Measurements from ENCODE around the gene ASMT.
"Not testable (repeated sequence)": the region's sequence is repeated elsewhere in the genome, so short reads cannot be mapped to it uniquely, and the experiment has no call there.

ASMT gene

GRCh38 chrX:1597345-1598020 is 17.4 kb upstream of the ASMT start:
- DNase-seq (ENCODE audit: low read depth) = no peak

- no peak for DNase-seq (ENCODE audit: low read depth)
These were observed 16.6 kb upstream of the ASMT start for GRCh38 chrX:1598021-1598875.

- no peak for DNase-seq (ENCODE audit: low read depth)
These were observed 15.7 kb upstream of the ASMT start for GRCh38 chrX:1598876-1599790.

GRCh38 chrX:1599791-1600405 is 15.0 kb upstream of the ASMT start:
- no peak for DNase-seq (ENCODE audit: low read depth)

GRCh38 chrX:1600406-1601050 is 14.3 kb upstream of the ASMT start:
- no peak for DNase-seq (ENCODE audit: low read depth)

- no peak for DNase-seq (ENCODE audit: low read depth)
These were observed 13.7 kb upstream of the ASMT start for GRCh38 chrX:1601051-1601767.

GRCh38 chrX:1601768-1602085 is 13.1 kb upstream of the ASMT start:
- no peak for DNase-seq (ENCODE audit: low read depth)

- DNase-seq (ENCODE audit: low read depth) = no peak
These were observed 12.6 kb upstream of the ASMT start for GRCh38 chrX:1602299-1602698.

- DNase-seq (ENCODE audit: low read depth) = no peak
These were observed 8.4 kb upstream of the ASMT start for GRCh38 chrX:1606496-1606895.

- no peak for DNase-seq (ENCODE audit: low read depth)
These were observed 5.5 kb upstream of the ASMT start for GRCh38 chrX:1609311-1609710.

- DNase-seq (ENCODE audit: low read depth) = no peak
These were observed 5.1 kb upstream of the ASMT start for GRCh38 chrX:1609762-1610161.

- no peak for DNase-seq (ENCODE audit: low read depth)
These were observed 4.7 kb upstream of the ASMT start for GRCh38 chrX:1610166-1610565.

GRCh38 chrX:1610736-1611135 is 4.1 kb upstream of the ASMT start:
- no peak for DNase-seq (ENCODE audit: low read depth)

- no peak for DNase-seq (ENCODE audit: low read depth)
These were observed 2.1 kb upstream of the ASMT start for GRCh38 chrX:1612641-1613286.

GRCh38 chrX:1618689-1619088 is 3.8 kb downstream of the ASMT start:
- DNase-seq (ENCODE audit: low read depth) = no peak

GRCh38 chrX:1623691-1624090 is 8.8 kb downstream of the ASMT start:
- no peak for DNase-seq (ENCODE audit: low read depth)

- not testable (repeated sequence) for DNase-seq (ENCODE audit: low read depth)
These were observed 9.4 kb downstream of the ASMT start for GRCh38 chrX:1624158-1624860.

GRCh38 chrX:1624861-1625215 is 10.0 kb downstream of the ASMT start:
- not testable (repeated sequence) for DNase-seq (ENCODE audit: low read depth)

GRCh38 chrX:1629244-1629643 is 14.4 kb downstream of the ASMT start:
- no peak for DNase-seq (ENCODE audit: low read depth)

- no peak for DNase-seq (ENCODE audit: low read depth)
These were observed 31.1 kb downstream of the ASMT start for GRCh38 chrX:1646009-1646408.

Data from activated T-cell treated with anti-CD3 and anti-CD28 coated beads for 48 hours (primary cell).